Muscle of arm (tissue), 12 donors: Measurements from ENCODE around the gene TIMM23. TPM values are rescaled to one million over a fixed set of nuclear protein-coding genes. Genes with fewer than 3 reads are reported as not detected.

Experiments
- DNase-seq: peaks from one replicate; pipeline ENCODE4 v3.0.0-alpha.2; 2013
- polyA plus RNA-seq, 12 donors: library from polyadenylated mRNA; unstranded; fragments of 120-200 nt; gene quantifications; one replicate each; pipeline ENCODE4 v1.2.1, GENCODE V29; 2013; ENCODE audit not compliant: insufficient read length in 12 of 12

Gene TIMM23
- polyA plus RNA-seq, 12 donors = 43.0 to 60.4 (median 53.8) TPM; not detected in 1

- no peak for DNase-seq
Observed at GRCh38 chr10:46050941-46051623, 78.8 kb downstream of the TIMM23 start.

GRCh38 chr10:46052057-46052790, 79.9 kb downstream of the TIMM23 start:
- DNase-seq = no peak

- no peak for DNase-seq
Observed at GRCh38 chr10:46052791-46053375, 80.6 kb downstream of the TIMM23 start.

Other genes starting within 250 kb of the TIMM23 start
- 10 to 100 TPM in 11 of 12 donors, not detected in 1; 19.7 to 49.2 (median 24.6) TPM for gene WASHC2C, start 245.2 kb upstream of the TIMM23 start, polyA plus RNA-seq
- 10 to 100 TPM in 10 of 12 donors, not detected in 2; 13.1 to 36.2 (median 20.4) TPM for gene AGAP4, start 125.0 kb upstream of the TIMM23 start, polyA plus RNA-seq
- gene NCOA4, start 58.1 kb downstream of the TIMM23 start, polyA plus RNA-seq = 100 to 1,000 TPM in 10 of 12 donors, 10 to 100 TPM in 1, not detected in 1; 98.3 to 168 (median 126) TPM
- gene MSMB, start 73.8 kb downstream of the TIMM23 start, polyA plus RNA-seq = not detected